IMR-90 (cell line): Measurements from ENCODE around the gene ARL4A. TPM values are rescaled to one million over a fixed set of nuclear protein-coding genes. Genes with fewer than 3 reads are reported as not detected.

Experiments
- ATAC-seq: fragments of 200-7000 bp; cut with Tn5 transposase; 2 replicates; pipeline ENCODE4 v1.9.1; 2020; ENCODE audit warnings: low read depth, mild to moderate bottlenecking, moderate library complexity
- BruUV-seq: library from RNA; stranded (reverse); fragments of 400-500 nt; replicated peaks from 2 replicates; lab custom pipeline; 2021; lab: Mats Ljungman, UMichigan
- CTCF ChIA-PET: fragments of 300-600 bp; formaldehyde crosslinking; extraction: SDS; loops from one replicate; lab custom pipeline; 2021; ENCODE audit warnings: antibody characterized with exemption; lab: Yijun Ruan, JAX
- POLR2A ChIA-PET: fragments of 300-600 bp; sonication (Branson Sonifier 250); formaldehyde crosslinking; loops from one replicate; lab custom pipeline; 2022; ENCODE audit warnings: antibody characterized with exemption; ENCODE audit not compliant: unreplicated experiment; lab: Charles Lee
- DNase-seq: peaks from one replicate; pipeline ENCODE4 v3.0.0; 2013
- H2AFZ ChIP-seq: replicated peaks from 2 replicates; pipeline ENCODE3; 2013; ENCODE audit warnings: low read length, mild to moderate bottlenecking; ENCODE audit not compliant: poor library complexity
- H2AK5ac ChIP-seq: 2 replicates; pipeline ENCODE4 v1.6.1; 2013; ENCODE audit warnings: low read depth, low read length, inconsistent platforms
- H2AK9ac ChIP-seq: replicated peaks from 2 replicates; pipeline ENCODE3; 2013; ENCODE audit warnings: mild to moderate bottlenecking, low read depth, low read length, moderate library complexity; ENCODE audit not compliant: poor library complexity
- H2BK120ac ChIP-seq: 2 replicates; pipeline ENCODE4 v1.6.1; 2013; ENCODE audit warnings: low read depth, low read length, inconsistent platforms
- H2BK15ac ChIP-seq: 3 replicates; pipeline ENCODE4 v1.6.1; 2013; ENCODE audit warnings: low read depth, low read length, inconsistent platforms
- H2BK20ac ChIP-seq: 2 replicates; pipeline ENCODE4 v1.6.1; 2013; ENCODE audit warnings: low read depth, mild to moderate bottlenecking, inconsistent platforms, low read length, moderate library complexity
- H2BK5ac ChIP-seq: 2 replicates; pipeline ENCODE4 v1.6.1; 2013; ENCODE audit warnings: mild to moderate bottlenecking, low read depth, low read length, inconsistent platforms; ENCODE audit not compliant: poor library complexity, severe bottlenecking
- H3K14ac ChIP-seq: replicated peaks from 2 replicates; pipeline ENCODE4 v1.6.1; 2013; ENCODE audit warnings: low read depth, low read length, inconsistent platforms
- H3K18ac ChIP-seq: 2 replicates; pipeline ENCODE4 v1.6.1; 2013; ENCODE audit warnings: low read depth, low read length, control low read depth
- H3K23ac ChIP-seq: 2 replicates; pipeline ENCODE4 v1.6.1; 2013; ENCODE audit warnings: low read depth, low read length, inconsistent platforms
- H3K27ac ChIP-seq: 2 replicates; pipeline ENCODE4 v1.5.1; 2013; ENCODE audit warnings: mild to moderate bottlenecking, control low read depth, low read length; ENCODE audit not compliant: insufficient read depth
- H3K27me3 ChIP-seq: 2 replicates; pipeline ENCODE4 v1.6.1; 2013; ENCODE audit warnings: low read length; ENCODE audit not compliant: control insufficient read depth, insufficient read depth
- H3K36me3 ChIP-seq: 2 replicates; pipeline ENCODE4 v1.6.1; 2013; ENCODE audit warnings: low read length, mixed read lengths; ENCODE audit not compliant: control insufficient read depth, insufficient read depth
- H3K4ac ChIP-seq: 2 replicates; pipeline ENCODE4 v1.6.1; 2013; ENCODE audit warnings: low read depth, low read length, inconsistent platforms
- H3K4me1 ChIP-seq: 2 replicates; pipeline ENCODE4 v1.6.1; 2013; ENCODE audit warnings: low read length, mixed read lengths; ENCODE audit not compliant: control insufficient read depth, insufficient read depth
- H3K4me2 ChIP-seq: 2 replicates; pipeline ENCODE4 v1.6.1; 2013; ENCODE audit warnings: low read depth, mild to moderate bottlenecking, control low read depth, low read length, moderate library complexity
- H3K4me3 ChIP-seq: 2 replicates; pipeline ENCODE4 v1.5.1; 2013; ENCODE audit warnings: low read depth, mild to moderate bottlenecking, control low read depth, low read length, moderate library complexity; ENCODE audit not compliant: insufficient read depth
- H3K56ac ChIP-seq: 2 replicates; pipeline ENCODE4 v1.6.1; 2013; ENCODE audit warnings: low read length, inconsistent platforms; ENCODE audit not compliant: insufficient read depth; ENCODE audit errors: extremely low read depth
- H3K79me1 ChIP-seq, 2 experiments: 2 replicates each; pipeline ENCODE4 v1.6.1; 2013; ENCODE audit warnings: low read length in 2 of 2, inconsistent platforms in 1 of 2, low read depth in 1 of 2
- H3K9ac ChIP-seq: 2 replicates; pipeline ENCODE4 v1.6.1; 2013; ENCODE audit warnings: low read depth, low read length, control low read depth
- H3K9me1 ChIP-seq: 2 replicates; pipeline ENCODE4 v1.6.1; 2013; ENCODE audit warnings: low read length, inconsistent platforms; ENCODE audit not compliant: insufficient read depth
- H3K9me3 ChIP-seq: 2 replicates; pipeline ENCODE4 v1.6.1; 2013; ENCODE audit warnings: low read length; ENCODE audit not compliant: control insufficient read depth, insufficient read depth
- H4K20me1 ChIP-seq: 2 replicates; pipeline ENCODE4 v1.6.1; 2013; ENCODE audit warnings: low read length, inconsistent platforms; ENCODE audit not compliant: insufficient read depth
- H4K5ac ChIP-seq: 2 replicates; pipeline ENCODE4 v1.6.1; 2013; ENCODE audit warnings: mild to moderate bottlenecking, low read depth, low read length, control low read depth
- H4K8ac ChIP-seq, 2 experiments: 2 replicates each; pipeline ENCODE4 v1.6.1; 2013; ENCODE audit warnings: low read depth in 2 of 2, low read length in 2 of 2, control low read depth in 1 of 2, inconsistent platforms in 1 of 2
- H4K91ac ChIP-seq: 2 replicates; pipeline ENCODE4 v1.6.1; 2013; ENCODE audit warnings: low read depth, low read length, inconsistent platforms; ENCODE audit not compliant: insufficient read depth
- MAFK ChIP-seq: IDR thresholded peaks from 2 replicates; pipeline ENCODE4 v1.6.1; 2012; ENCODE audit warnings: low read depth, low read length, improper control_type of control experiment
- WGBS, 2 experiments: methylation state at CpG; one replicate each; pipeline versions ENCODE4 v1.1.5 to v1.1.7; 2013; ENCODE audit warnings: missing lambda C conversion rate in 2 of 2; ENCODE audit not compliant: insufficient read length in 1 of 2; ENCODE audit errors: extremely low coverage in 2 of 2; 5-methylcytosine and 5-hydroxymethylcytosine counted together
- dilution Hi-C: fragments of 300-500 bp; cut with HindIII; formaldehyde crosslinking; loops from one replicate; pipeline ENCODE4 v1.14.3; 2018; ENCODE audit warnings: low sequenced_read_pairs; ENCODE audit not compliant: unreplicated experiment
- in situ Hi-C: fragments of 300-500 bp; cut with MboI; formaldehyde crosslinking; loops from 3 replicates; pipeline ENCODE4 v1.14.3; 2019; ENCODE audit warnings: low sequenced_read_pairs, inconsistent platforms, mixed read lengths
- intact Hi-C: fragments of 100-400 bp; cut with micrococcal nuclease; formaldehyde crosslinking; loops from 2 replicates; pipeline ENCODE4 v1.10.0; 2022
- polyA plus RNA-seq, 3 experiments: library from polyadenylated mRNA; depleted of rRNA; stranded (reverse); fragments of >200 nt; gene quantifications; 2 replicates each; pipeline ENCODE4 v1.2.3, GENCODE V29; 2012; ENCODE audit warnings: low replicate concordance in 1 of 3
- total RNA-seq: library from RNA; depleted of rRNA; stranded (reverse); fragments of >200 nt; gene quantifications from 2 replicates; pipeline ENCODE4 v1.2.3, GENCODE V29; 2012
- TF ChIP-seq, protein P1 (sequence below): fragments of 150-350 bp; IDR thresholded peaks from 2 replicates; pipeline ENCODE4 v1.6.1; 2017; ENCODE audit warnings: mild to moderate bottlenecking, antibody characterized with exemption, low read length, low read depth
- TF ChIP-seq, protein P2 (sequence below): conservative IDR thresholded peaks from 2 replicates; pipeline ENCODE4 v1.5.1; 2012; ENCODE audit warnings: mild to moderate bottlenecking, low read depth, low read length, improper control_type of control experiment
- TF ChIP-seq, protein P3 (sequence below): fragments of 150-350 bp; IDR thresholded peaks from 2 replicates; pipeline ENCODE4 v1.6.1; 2016; ENCODE audit warnings: low read depth, mild to moderate bottlenecking, low read length, moderate library complexity, borderline replicate concordance

Gene ARL4A
- total and polyA plus RNA-seq, 2 of the 4 experiments (the other 2 are of a cell fraction), result 13.7 to 22.4 TPM

DNA sequence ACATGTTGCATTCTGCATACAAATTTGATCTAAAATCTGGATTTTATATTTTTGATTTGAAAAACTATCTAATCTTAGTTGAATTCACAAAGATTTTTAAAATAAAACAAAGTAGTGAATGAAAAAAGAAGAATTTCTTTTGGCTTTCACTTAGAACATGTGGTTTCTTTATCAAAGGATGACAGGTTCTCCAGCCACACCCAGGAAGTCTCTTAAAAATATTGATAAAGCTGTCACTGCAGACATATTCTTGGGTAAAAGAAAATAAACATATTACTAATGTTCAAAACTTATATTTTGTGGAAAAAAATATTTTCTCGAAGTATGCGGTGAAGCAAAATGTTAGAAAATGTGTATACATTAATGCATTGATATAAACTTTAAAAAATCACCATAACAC lies 44.3 kb downstream of the ARL4A start:
- H2AFZ ChIP-seq, result no peak overlapping the region
- POLR2A ChIA-PET, result interaction anchor here (1.2 kb wide), 1 partner anchor 16 kb away, joined by 3 read pairs; no protein-coding TSS in a partner anchor

More for the DNA sequence above, 44.3 kb downstream of the ARL4A start:
- Histone ChIP-seq H4K91ac (no peak overlapping the region), H3K27me3 (no peaks in the 10 kb centered on the region), H3K4me3 (no peak overlapping the region), H3K23ac (no peak overlapping the region), H3K56ac (no peak overlapping the region), H3K4me1 (peaks cover 2% of the 10 kb centered on the region; the same call in 1 of the 2 replicates), H3K36me3 (no peaks in the 10 kb centered on the region), H2BK120ac (no peak overlapping the region), H3K4me2 (no peak overlapping the region), H3K18ac (no peak overlapping the region), H2AK9ac (no peak overlapping the region), H3K14ac (no peak overlapping the region), H4K5ac (no peak overlapping the region), H3K79me1 (no peaks in the 10 kb centered on the region), H3K27ac (no peak overlapping the region), H3K4ac (no peak overlapping the region), H3K9me3 (no peaks in the 10 kb centered on the region), H3K9me1 (peaks cover 3% of the 10 kb centered on the region; the same call in 1 of the 2 replicates), H4K20me1 (no peaks in the 10 kb centered on the region), H2BK20ac (no peak overlapping the region), H4K8ac (no peak overlapping the region; a peak in 1 of 4 replicates), H3K9ac (no peak overlapping the region), H2BK5ac (no peak overlapping the region), H2BK15ac (no peak overlapping the region), H2AK5ac (no peak overlapping the region)
- dilution Hi-C loops (no loop called here), intact Hi-C loops (no loop called here), in situ Hi-C loops (no loop called here)
- no CpG with 5 or more reads among the region's 2 CpGs for WGBS, 2 experiments
- CTCF ChIA-PET, result no interaction called here
- no peak for ATAC-seq
- BruUV-seq, result no TSS peak
- TF ChIP-seq, protein P1, sequence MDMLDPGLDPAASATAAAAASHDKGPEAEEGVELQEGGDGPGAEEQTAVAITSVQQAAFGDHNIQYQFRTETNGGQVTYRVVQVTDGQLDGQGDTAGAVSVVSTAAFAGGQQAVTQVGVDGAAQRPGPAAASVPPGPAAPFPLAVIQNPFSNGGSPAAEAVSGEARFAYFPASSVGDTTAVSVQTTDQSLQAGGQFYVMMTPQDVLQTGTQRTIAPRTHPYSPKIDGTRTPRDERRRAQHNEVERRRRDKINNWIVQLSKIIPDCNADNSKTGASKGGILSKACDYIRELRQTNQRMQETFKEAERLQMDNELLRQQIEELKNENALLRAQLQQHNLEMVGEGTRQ, result no peak
- TF ChIP-seq, protein P2, sequence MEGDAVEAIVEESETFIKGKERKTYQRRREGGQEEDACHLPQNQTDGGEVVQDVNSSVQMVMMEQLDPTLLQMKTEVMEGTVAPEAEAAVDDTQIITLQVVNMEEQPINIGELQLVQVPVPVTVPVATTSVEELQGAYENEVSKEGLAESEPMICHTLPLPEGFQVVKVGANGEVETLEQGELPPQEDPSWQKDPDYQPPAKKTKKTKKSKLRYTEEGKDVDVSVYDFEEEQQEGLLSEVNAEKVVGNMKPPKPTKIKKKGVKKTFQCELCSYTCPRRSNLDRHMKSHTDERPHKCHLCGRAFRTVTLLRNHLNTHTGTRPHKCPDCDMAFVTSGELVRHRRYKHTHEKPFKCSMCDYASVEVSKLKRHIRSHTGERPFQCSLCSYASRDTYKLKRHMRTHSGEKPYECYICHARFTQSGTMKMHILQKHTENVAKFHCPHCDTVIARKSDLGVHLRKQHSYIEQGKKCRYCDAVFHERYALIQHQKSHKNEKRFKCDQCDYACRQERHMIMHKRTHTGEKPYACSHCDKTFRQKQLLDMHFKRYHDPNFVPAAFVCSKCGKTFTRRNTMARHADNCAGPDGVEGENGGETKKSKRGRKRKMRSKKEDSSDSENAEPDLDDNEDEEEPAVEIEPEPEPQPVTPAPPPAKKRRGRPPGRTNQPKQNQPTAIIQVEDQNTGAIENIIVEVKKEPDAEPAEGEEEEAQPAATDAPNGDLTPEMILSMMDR, result no peak
- TF ChIP-seq MAFK, result no peak
- TF ChIP-seq, protein P3, sequence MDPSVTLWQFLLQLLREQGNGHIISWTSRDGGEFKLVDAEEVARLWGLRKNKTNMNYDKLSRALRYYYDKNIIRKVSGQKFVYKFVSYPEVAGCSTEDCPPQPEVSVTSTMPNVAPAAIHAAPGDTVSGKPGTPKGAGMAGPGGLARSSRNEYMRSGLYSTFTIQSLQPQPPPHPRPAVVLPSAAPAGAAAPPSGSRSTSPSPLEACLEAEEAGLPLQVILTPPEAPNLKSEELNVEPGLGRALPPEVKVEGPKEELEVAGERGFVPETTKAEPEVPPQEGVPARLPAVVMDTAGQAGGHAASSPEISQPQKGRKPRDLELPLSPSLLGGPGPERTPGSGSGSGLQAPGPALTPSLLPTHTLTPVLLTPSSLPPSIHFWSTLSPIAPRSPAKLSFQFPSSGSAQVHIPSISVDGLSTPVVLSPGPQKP, result no peak
- DNase-seq, result no peak
